Lower leg skin (tissue), 4 donors: ENCODE results near the gene SERPINA4. TPM values are rescaled to one million over a fixed set of nuclear protein-coding genes. Genes with fewer than 3 reads are reported as not detected.

Experiments
- DNase-seq, 2 donors: peaks; one replicate each; pipeline ENCODE4 v3.0.0-alpha.2; 2019; ENCODE audit warnings: low spot score in 2 of 2
- H3K4me3 ChIP-seq: fragments of 200-600 bp; sonication (generic); 2 replicates; pipeline ENCODE4 v1.5.1; 2017; ENCODE audit warnings: mild to moderate bottlenecking, low read depth; ENCODE audit not compliant: poor library complexity, severe bottlenecking
- POLR2A ChIP-seq, 2 donors: fragments of 450-650 bp; IDR thresholded peaks; one replicate each; pipeline ENCODE4 v1.6.1; 2016 to 2017; ENCODE audit warnings: antibody characterized with exemption in 2 of 2, mild to moderate bottlenecking in 1 of 2, moderate library complexity in 1 of 2
- WGBS, 2 donors: methylation state at CpG; one replicate each; pipeline ENCODE4 v1.1.5; 2018; 5-methylcytosine and 5-hydroxymethylcytosine counted together
- intact Hi-C: fragments of 100-400 bp; cut with DNase I; formaldehyde crosslinking; loops from one replicate; pipeline ENCODE4 v1.15.0; 2023; ENCODE audit warnings: low total_unique reads
- total RNA-seq, 4 donors: library from RNA; depleted of rRNA; stranded (reverse); fragments of >200 nt; gene quantifications; one replicate each; pipeline ENCODE4 v1.1.0, GENCODE V29; 2016
- TF ChIP-seq, protein P1 (sequence below), 3 donors: fragments of 450-650 bp; IDR thresholded peaks; one replicate each; pipeline ENCODE4 v1.5.1; 2016; ENCODE audit warnings: antibody characterized with exemption in 3 of 3, mild to moderate bottlenecking in 3 of 3, moderate library complexity in 2 of 3

SERPINA4 gene
- total RNA-seq, 4 donors from 2014 or later: not detected

- no peak for TF ChIP-seq POLR2A (IDR thresholded peaks at IDR 0.05)
- TF ChIP-seq, protein P1, sequence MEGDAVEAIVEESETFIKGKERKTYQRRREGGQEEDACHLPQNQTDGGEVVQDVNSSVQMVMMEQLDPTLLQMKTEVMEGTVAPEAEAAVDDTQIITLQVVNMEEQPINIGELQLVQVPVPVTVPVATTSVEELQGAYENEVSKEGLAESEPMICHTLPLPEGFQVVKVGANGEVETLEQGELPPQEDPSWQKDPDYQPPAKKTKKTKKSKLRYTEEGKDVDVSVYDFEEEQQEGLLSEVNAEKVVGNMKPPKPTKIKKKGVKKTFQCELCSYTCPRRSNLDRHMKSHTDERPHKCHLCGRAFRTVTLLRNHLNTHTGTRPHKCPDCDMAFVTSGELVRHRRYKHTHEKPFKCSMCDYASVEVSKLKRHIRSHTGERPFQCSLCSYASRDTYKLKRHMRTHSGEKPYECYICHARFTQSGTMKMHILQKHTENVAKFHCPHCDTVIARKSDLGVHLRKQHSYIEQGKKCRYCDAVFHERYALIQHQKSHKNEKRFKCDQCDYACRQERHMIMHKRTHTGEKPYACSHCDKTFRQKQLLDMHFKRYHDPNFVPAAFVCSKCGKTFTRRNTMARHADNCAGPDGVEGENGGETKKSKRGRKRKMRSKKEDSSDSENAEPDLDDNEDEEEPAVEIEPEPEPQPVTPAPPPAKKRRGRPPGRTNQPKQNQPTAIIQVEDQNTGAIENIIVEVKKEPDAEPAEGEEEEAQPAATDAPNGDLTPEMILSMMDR (IDR thresholded peaks at IDR 0.05): no peak
- 40 to 66% methylated on average over 12 to 15 of the region's 15 CpGs for WGBS, 2 donors
- no peak overlapping the region for H3K4me3 ChIP-seq
- intact Hi-C loops: loop anchor here (10.0 kb wide), 1 partner anchor 99 kb away; no protein-coding TSS in a partner anchor
- peak; percentile 44 to 84 for DNase-seq
Measured at GRCh38 chr14:94543449-94544124, 17.7 kb upstream of the SERPINA4 start.

DNA sequence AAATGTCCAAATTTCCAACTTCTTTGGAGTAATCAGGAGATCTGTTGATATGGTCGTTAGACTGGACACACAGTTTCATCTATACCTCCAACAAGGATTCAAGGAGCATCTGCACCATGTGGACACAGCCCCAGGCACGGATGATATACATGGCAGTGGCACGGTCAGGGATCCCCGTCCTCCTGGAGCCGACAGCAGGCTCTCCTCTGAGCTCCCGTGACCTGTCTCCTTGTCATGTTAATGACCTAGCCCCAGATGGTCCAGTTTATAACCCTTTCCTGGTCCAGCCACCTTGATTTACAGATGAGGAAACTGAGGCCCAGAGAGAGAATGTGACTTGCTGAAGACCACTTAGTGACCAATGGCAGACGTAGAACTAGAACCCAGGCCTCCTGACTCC, 16.5 kb upstream of the SERPINA4 start:
- H3K4me3 ChIP-seq: no peak overlapping the region
- WGBS, 2 donors: 83 to 86% methylated on average over 7 of the region's 7 CpGs
- no peak for TF ChIP-seq POLR2A (IDR thresholded peaks at IDR 0.05)
- TF ChIP-seq, protein P1 (IDR thresholded peaks at IDR 0.05): no peak
- intact Hi-C loops: loop anchor here (10.0 kb wide), 1 partner anchor 100 kb away; no protein-coding TSS in a partner anchor
- no peak for DNase-seq

DNA sequence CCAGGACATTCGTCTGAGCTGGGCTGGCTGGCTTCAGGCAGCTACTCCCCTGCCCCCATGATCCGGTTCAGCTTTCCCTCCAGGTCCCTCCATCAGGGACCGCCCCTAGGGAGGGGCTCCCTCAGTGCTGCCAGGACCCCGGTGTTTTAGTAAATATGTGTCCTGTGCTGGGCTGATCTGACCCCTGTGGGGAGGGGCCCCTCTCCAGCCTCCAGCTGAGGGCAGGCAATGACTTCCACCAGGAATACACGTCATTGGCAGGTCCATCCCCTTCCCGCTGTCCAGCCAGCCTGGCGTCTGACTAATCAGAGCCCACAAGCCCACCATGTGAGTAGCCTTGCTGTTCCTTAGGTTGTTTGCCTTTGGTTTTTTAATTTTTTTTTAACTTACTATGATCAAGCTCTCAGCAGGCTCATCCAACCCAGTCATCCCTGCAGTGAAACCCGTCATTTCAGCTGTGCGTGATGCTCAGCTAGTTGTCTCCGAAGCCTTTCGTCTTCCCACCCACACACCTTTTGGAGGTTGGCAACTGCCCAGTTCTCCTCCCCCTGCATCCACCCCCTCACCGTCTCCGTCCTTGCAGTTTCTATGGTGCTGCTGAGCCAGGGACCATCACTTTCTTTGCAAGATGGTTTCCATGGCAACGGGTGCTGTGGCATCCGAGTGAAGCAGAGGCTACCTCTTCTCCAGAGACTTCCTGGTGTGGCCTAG, 16.0 kb upstream of the SERPINA4 start:
- intact Hi-C loops: loop anchor here (10.0 kb wide), 1 partner anchor 100 kb away; no protein-coding TSS in a partner anchor
- DNase-seq: peak in 1 of 2 donors; percentile 84
- no peak for TF ChIP-seq POLR2A (IDR thresholded peaks at IDR 0.05)
- TF ChIP-seq, protein P1 (IDR thresholded peaks at IDR 0.05): no peak
- WGBS, 2 donors: 68 to 74% methylated on average over 15 of the region's 15 CpGs
- no peak overlapping the region for H3K4me3 ChIP-seq

DNA sequence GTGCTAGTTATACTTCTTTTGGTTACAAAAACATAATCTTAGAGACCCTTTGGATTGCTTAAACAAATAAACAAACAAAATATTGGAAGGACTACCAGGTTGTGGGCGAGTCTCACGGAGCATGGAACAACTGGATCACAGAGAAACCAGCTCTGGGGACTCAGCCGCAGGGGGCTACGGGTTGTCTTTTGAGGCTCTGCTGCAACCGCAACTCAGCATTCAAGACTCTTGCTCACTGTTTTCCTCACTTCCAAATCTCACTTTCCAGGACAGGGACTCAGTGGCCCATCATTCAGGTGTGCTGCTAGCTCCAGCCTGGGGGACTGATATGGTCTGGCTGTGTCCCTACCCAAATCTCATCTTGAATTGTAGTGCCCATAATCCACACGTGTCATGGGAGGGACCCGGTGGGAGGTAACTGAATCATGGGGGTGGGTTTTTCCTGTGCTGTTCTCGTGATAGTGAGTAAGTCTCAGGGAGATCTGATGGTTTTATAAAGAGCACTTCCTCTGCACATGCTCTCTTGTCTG, 14.0 kb upstream of the SERPINA4 start:
- intact Hi-C loops: loop anchor here (10.0 kb wide), 1 partner anchor 102 kb away; no protein-coding TSS in a partner anchor
- TF ChIP-seq, protein P1 (IDR thresholded peaks at IDR 0.05): no peak
- TF ChIP-seq POLR2A (IDR thresholded peaks at IDR 0.05): no peak
- no peak overlapping the region for H3K4me3 ChIP-seq
- 91 to 92% methylated on average over 8 of the region's 8 CpGs for WGBS, 2 donors
- peak in 1 of 2 donors; percentile 68 for DNase-seq

DNA sequence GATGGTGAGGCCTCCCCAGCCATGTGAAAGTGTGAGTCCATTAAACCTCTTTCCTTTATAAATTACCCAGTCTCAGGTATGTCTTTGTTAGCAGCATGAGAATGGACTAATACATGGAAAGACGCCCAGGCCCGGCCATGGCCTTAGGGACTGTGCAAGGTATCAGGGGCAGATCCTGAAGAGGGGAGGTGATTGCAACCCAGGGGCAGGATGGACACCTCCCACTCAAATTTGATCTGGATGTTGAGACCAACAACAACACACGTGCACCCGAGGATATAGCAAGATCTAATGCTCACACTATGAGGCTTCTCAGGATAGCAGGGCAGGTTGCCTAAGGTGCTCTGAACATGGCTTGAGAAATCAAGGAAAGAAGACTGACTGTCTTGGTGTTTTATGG, 13.5 kb upstream of the SERPINA4 start:
- DNase-seq: peak in 1 of 2 donors; percentile 72
- no peak overlapping the region for H3K4me3 ChIP-seq
- TF ChIP-seq, protein P1 (IDR thresholded peaks at IDR 0.05): no peak
- TF ChIP-seq POLR2A (IDR thresholded peaks at IDR 0.05): no peak
- intact Hi-C loops: loop anchor here (10.0 kb wide), 1 partner anchor 103 kb away; no protein-coding TSS in a partner anchor
- WGBS, 2 donors: 59 to 68% methylated on average over 4 of the region's 4 CpGs
